ENCODE data around the gene ALDH3A1.

ALDH3A1 gene

DNA sequence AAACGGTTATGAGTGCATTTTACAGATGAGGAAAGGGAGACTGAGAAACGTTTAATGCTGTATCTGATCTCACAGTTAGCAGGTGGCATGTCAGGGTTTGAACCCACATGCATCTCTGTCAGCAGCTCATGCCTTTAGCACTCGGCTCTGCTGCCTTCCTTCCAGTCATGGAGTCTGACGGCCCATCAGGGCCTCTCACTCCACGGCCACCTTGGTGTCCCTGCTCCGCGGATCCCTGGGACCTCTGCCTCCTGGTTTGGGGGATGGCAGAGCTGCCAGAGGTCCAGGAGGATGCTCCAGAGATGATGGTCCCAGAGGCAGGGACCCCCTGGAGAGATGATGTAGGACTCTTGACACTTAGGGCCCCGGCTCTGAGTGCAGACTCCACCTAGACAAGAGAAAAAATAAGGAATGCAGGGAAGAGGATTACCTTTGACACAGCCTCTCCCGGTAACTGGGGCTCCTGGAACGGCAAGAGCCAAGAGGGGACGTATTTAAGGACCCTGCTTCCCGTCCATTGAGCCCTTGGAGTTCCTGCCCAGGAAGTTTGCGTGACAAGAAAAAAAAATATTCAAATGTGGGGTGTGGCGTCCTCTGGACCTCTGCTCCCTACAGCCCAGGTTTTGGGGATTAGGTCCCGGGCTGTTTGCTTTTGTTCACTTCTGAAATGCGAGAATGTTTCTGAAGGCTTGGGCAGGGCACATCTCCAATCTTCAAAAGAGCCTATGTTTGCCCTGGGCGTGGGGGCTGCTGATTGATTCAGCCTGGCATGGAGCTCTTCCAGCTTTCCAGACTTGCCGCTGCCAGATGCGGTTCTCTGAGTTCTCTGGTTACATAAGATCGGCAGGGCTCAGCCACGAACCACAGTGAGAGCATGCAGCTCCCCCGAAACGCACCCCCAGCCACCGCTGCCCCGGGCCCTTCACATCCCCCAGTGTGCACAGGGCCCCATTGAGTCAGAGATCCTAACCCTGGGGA is at the start of gene ALDH3A1:
ALDH3A1 (minus strand) TSS at position 470 of the 978 bp plus-strand sequence. CDS start 3,169 bp downstream, outside the sequence.
- no peaks in the 10 kb centered on the region for H3K9me3 Mint-ChIP-seq (ENCODE audit: low read depth)
- H3K27ac Mint-ChIP-seq: no peak within 1 kb of the TSS
- H3K4me3 Mint-ChIP-seq: no peak within 1 kb of the TSS
- H3K27me3 Mint-ChIP-seq: peaks cover 8% of the 10 kb centered on the region
- no peaks in the 10 kb centered on the region for H3K36me3 Mint-ChIP-seq
- no peaks in the 10 kb centered on the region for H3K4me1 Mint-ChIP-seq (ENCODE audit: low read depth)

DNA sequence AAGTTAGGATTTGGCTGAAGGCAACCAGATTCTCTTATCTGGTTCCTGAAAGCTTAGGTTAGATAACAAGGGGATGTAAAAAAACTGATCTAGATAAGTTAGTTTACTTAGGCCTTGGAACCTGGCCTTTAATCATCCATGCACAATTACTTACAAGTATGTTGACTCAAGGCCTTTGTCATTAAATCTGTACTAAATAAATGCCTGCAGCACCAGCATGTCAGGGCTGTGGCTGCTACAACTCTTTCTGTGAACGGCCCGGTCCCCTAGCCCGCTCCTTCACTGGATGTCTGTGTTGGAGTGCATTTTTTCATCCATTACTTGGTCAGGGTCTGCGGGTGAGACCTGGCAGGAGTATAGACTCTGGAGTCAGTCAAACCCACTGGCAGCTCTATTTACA is 48.4 kb upstream of the ALDH3A1 start:
- Mint-ChIP-seq H3K27ac (no peak overlapping the region), H3K36me3 (peaks cover 52% of the 10 kb centered on the region), H3K9me3 (ENCODE audit: low read depth) (peaks cover 16% of the 10 kb centered on the region), H3K27me3 (no peaks in the 10 kb centered on the region), H3K4me1 (ENCODE audit: low read depth) (peaks cover 9% of the 10 kb centered on the region), H3K4me3 (no peak overlapping the region)

DNA sequence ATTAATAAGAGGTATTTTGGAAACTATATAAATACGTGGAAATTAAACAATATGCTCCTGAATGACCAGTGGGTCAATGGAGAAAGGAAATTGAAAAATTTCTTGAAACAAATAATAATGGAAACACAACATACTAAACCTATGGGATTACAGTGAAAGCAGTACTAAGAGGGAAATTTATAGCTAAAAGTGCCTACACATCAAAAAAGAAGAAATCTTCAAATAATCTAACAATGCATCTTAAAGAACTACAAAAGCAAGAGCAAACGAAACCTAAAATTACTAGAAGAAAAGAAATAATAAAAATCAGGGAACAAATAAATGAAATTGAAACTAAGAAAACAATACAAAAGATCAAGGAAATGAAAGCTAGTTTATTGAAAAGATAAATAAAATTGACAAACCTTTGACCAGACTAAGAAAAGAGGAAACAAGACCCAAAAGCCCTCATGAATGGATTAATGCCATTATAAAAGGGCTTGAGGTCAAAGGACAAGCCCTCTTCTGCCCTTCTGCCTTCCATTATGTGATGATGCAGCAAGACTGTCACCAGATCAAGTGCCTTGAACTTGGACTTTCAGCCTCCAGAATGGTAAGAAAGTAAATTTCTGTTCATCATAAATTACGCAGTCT is 43.9 kb upstream of the ALDH3A1 start:
- Mint-ChIP-seq H3K4me1 (ENCODE audit: low read depth) (no peaks in the 10 kb centered on the region), H3K36me3 (peaks cover 58% of the 10 kb centered on the region), H3K4me3 (no peak overlapping the region), H3K9me3 (ENCODE audit: low read depth) (peaks cover 13% of the 10 kb centered on the region), H3K27me3 (no peaks in the 10 kb centered on the region), H3K27ac (no peak overlapping the region)

DNA sequence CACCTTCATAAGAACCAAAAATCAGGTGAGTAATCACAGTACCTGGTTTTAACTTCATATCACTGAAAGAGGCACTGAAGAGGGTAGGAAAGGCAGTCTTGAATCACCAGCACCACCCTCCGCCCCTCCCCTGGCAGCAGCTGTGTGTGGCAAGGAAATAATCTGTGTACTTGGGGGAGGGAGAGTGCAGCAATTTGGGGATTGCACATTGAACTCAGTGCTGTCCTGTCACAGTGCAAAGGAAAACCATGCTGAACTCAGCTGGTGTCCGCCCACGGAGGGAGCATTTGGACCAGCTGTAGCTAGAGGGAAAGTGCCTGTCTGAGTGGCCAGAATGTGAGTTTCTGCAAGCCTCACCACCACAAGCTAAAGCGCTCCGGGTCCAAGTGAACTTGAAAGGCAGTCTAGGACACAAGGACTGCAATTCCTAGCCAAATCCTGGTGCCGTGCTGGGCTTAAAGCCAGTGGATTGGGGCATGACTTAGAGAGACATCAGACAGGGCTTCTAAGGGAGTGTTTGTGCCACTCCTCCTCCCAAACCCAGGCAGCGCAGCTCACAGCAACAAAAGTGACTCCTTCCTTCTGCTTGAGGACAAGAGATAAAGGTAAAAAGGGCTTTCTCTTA is 39.7 kb upstream of the ALDH3A1 start:
- Mint-ChIP-seq H3K4me1 (ENCODE audit: low read depth) (no peaks in the 10 kb centered on the region), H3K4me3 (no peak overlapping the region), H3K36me3 (peaks cover 23% of the 10 kb centered on the region), H3K27ac (no peak overlapping the region), H3K27me3 (no peaks in the 10 kb centered on the region), H3K9me3 (ENCODE audit: low read depth) (no peaks in the 10 kb centered on the region)

DNA sequence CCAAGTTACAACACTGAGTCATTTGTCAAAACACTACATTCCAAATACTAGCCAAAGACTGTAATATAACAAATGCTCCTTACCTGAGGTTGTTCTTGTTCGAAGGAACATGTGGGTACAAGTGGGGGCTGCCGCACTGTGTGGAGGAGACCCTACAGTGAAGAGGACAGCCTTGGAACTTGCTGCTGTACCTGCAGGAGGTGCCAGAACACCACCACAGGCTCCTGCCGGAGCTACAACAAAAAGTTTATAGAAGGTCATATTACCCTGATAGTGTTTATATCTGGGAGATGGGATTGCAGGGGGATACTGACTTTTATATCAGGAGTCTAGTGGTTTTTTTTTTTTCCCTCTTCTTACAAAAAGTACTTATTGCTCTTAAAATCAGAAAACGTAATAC is 37.8 kb upstream of the ALDH3A1 start:
- Mint-ChIP-seq H3K9me3 (ENCODE audit: low read depth) (no peaks in the 10 kb centered on the region), H3K4me3 (no peak overlapping the region), H3K4me1 (ENCODE audit: low read depth) (no peaks in the 10 kb centered on the region), H3K36me3 (peaks cover 22% of the 10 kb centered on the region), H3K27me3 (no peaks in the 10 kb centered on the region), H3K27ac (no peak overlapping the region)

DNA sequence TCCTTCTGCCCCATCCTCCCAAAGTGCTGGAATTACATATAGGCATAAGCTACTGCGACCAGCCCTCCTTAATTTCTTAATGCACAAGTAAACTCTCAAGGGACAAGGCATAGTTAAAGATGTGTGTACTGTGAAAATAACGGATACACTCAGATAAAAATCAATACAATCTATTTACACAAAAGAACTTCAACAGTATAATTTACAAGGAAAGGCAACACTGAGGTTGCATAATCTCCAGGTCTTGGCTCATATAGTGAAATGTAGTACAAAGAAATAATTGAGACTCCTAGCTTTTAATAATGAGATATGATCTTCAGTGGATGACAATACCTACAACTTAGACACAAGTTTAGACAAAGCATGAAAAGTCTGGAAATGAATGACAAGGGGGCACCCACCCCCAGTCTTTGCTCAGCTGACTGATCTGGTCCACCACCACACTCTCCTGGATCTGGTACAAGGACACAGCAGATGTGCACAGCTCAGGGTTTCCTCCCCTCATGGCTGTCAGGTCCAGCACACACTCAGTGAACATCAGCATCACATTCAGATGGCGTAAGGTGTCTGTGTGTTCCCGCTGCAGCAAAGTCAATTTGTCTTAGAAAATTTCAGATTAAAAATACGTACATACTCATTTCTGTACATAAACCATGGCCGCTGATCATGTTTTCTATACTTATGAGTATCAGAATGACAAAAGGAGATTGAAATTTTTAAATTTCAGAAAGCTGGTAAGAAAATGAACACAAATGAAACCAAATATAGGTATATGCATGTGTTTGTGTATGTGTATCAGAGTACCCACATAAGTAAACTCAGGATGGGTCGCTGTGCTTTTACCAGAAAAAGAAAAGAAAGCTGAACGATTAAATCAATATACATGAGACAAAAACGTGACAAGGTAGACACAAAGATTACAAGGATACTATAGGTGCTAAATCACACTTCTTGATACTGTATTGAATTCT is 33.7 kb upstream of the ALDH3A1 start:
- no peak overlapping the region for H3K27ac Mint-ChIP-seq
- H3K36me3 Mint-ChIP-seq: peaks cover 11% of the 10 kb centered on the region
- no peaks in the 10 kb centered on the region for H3K27me3 Mint-ChIP-seq
- H3K4me1 Mint-ChIP-seq (ENCODE audit: low read depth): no peaks in the 10 kb centered on the region
- H3K9me3 Mint-ChIP-seq (ENCODE audit: low read depth): no peaks in the 10 kb centered on the region
- no peak overlapping the region for H3K4me3 Mint-ChIP-seq

DNA sequence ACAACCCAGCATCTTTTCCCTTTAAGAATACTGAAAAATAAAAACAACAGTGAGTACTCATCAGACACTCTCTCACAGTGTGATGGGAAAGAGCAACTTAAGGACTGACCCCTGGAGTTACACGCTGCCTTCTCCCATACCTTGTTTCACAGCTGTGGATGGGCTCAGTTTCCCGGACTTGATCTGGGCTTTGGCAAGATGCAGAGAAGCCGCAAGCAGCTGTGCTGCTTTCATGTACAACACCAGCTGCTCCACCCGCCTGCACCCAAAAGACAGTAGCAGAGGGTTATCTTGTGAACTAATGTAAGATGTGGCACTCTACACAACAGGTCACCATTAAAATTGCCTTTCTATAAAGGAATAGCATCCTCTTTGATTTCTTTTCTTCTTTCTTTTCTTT is 32.7 kb upstream of the ALDH3A1 start:
- H3K4me3 Mint-ChIP-seq: no peak overlapping the region
- H3K9me3 Mint-ChIP-seq (ENCODE audit: low read depth): no peaks in the 10 kb centered on the region
- no peak overlapping the region for H3K27ac Mint-ChIP-seq
- H3K36me3 Mint-ChIP-seq: peaks cover 11% of the 10 kb centered on the region
- H3K4me1 Mint-ChIP-seq (ENCODE audit: low read depth): no peaks in the 10 kb centered on the region
- H3K27me3 Mint-ChIP-seq: no peaks in the 10 kb centered on the region

DNA sequence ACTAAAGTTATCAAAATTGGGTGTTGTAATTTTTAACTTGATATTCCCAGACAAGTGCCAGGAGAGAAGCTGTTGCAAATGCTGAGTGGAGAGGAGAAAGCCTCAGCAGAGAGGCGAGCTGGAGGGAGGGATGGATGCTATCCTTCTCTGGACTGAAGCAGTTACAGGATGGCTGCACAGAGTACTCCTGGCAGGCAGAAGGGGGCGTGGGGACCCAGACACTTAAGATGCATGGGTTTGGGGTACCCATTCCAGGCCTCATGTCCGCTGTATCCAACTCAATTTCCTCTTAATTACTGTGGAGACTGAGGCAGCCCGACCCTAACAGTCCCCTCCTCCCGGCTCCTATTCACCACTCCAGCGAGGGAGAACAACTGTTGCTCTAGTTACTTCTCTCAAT is 25.4 kb upstream of the ALDH3A1 start:
- H3K4me3 Mint-ChIP-seq: no peak overlapping the region
- peaks cover 8% of the 10 kb centered on the region for H3K36me3 Mint-ChIP-seq
- H3K27me3 Mint-ChIP-seq: no peaks in the 10 kb centered on the region
- H3K9me3 Mint-ChIP-seq (ENCODE audit: low read depth): no peaks in the 10 kb centered on the region
- H3K27ac Mint-ChIP-seq: no peak overlapping the region
- H3K4me1 Mint-ChIP-seq (ENCODE audit: low read depth): peaks cover 47% of the 10 kb centered on the region

DNA sequence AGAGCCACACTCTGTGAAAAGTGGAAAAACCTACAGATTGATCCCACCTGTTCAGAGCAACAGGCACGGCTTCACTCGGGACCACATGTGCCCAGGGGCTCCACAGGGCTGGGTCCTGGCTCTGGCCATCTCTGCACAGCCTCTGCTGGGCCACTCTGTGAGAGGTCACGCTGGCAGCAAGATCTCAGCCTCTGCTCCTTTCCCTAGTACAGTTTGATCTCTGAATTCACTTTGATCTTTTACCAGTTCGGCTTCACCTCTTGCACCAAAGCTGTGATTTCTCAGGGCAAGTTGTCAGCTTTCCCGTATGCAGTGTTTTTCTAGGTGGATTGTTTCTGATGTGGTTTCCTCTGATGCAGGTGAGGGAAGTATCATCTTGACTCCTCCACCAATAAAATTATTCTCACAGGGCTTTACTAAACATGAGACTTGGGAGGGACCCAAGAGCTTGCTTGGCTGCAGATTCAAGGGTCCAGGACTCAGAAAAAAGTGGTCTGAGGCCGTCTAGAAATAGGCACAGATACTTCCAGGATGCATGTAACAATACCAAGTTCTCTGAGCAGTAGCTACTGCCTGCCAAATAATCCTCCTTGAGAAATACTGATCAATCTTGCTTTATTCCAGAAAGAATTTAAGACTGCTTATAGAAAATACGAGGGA is 24.0 kb upstream of the ALDH3A1 start:
- Mint-ChIP-seq H3K36me3 (peaks cover 8% of the 10 kb centered on the region), H3K4me3 (peak overlapping the region; percentile 63)

DNA sequence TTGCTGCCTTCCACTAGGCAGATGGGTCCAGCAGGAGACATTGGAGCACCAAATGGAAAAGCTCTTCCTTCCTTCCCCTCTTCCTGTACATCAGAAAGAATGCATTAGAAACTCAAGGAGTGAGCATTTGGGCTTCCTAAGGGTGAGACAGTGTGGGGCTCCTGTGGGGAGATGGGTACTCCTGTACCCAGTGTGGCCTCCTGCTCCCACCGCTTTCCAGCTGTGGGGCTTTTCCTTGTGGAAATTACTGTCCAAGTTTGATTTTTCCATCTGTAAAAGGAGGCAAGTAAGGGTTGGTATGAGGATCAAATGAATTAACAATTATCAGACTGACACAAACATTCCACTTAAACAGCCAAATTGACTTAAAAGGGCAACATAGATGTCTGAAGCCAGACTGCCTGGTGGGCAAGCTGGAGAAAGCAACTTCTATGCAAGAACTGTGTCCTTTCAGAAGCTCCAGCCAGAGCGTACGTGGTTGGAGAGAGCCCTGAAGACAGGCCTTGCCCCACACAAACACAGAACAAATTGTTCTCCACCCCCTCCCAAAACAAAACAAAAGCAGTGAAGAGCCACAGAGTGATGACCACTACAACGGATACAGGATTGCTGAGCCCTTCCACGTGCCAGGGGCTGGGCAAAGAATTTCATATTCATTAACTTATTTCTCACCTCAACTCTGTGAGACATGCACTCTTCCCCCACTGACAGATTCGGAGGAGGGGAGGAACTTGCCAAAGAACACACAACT is 23.1 kb upstream of the ALDH3A1 start:
- peaks cover 52% of the 10 kb centered on the region for H3K4me1 Mint-ChIP-seq (ENCODE audit: low read depth)

More for the DNA sequence above, 24.0 kb upstream of the ALDH3A1 start:
- no peaks in the 10 kb centered on the region for H3K9me3 Mint-ChIP-seq (ENCODE audit: low read depth)
- peak overlapping the region; percentile 43 for H3K27ac Mint-ChIP-seq
- H3K4me1 Mint-ChIP-seq (ENCODE audit: low read depth): peaks cover 50% of the 10 kb centered on the region
- H3K27me3 Mint-ChIP-seq: no peaks in the 10 kb centered on the region

DNA sequence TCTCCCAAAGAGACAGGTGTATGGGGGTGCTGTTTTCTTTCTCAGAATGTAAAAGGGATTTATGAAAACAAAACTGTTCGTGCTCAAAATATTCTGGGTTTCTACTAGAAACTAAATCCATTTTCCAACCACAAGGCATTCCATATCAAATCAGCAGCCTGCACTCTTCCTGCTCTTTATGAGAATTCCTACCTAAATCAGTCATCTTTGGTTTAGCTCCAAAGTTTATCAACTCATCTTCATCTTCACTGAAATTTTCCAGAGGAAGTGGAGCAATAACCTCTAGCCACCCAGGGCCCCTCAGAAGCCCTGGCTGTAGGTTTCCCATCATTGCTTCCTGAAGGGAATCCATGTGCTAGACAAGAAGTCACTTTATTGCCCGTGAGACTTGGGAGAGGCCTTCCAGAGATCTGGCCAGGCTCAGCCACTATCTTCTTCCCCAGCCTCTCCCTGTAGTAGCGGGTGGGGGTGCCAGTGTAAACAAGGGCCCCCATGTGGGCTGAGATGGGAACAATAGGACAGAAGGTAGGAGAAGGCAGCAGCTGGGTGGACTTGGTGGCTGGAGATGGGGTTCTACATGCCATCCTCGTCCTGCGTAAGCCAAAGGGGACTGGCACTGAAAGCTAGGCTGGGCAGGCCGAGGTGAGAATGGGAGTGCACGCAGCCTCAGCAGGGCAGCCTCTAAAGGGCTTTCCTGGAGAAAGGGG is 22.0 kb upstream of the ALDH3A1 start:
- no peaks in the 10 kb centered on the region for H3K9me3 Mint-ChIP-seq (ENCODE audit: low read depth)
- H3K27me3 Mint-ChIP-seq: peaks cover 2% of the 10 kb centered on the region
- no peak overlapping the region for H3K27ac Mint-ChIP-seq
- H3K4me3 Mint-ChIP-seq: peak overlapping the region; percentile 13
- H3K4me1 Mint-ChIP-seq (ENCODE audit: low read depth): peaks cover 49% of the 10 kb centered on the region
- H3K36me3 Mint-ChIP-seq: peaks cover 2% of the 10 kb centered on the region

More for the DNA sequence above, 23.1 kb upstream of the ALDH3A1 start:
- Mint-ChIP-seq H3K9me3 (ENCODE audit: low read depth) (no peaks in the 10 kb centered on the region), H3K4me3 (peak overlapping the region; percentile 63), H3K27ac (peak overlapping the region; percentile 58), H3K36me3 (peaks cover 8% of the 10 kb centered on the region), H3K27me3 (no peaks in the 10 kb centered on the region)

DNA sequence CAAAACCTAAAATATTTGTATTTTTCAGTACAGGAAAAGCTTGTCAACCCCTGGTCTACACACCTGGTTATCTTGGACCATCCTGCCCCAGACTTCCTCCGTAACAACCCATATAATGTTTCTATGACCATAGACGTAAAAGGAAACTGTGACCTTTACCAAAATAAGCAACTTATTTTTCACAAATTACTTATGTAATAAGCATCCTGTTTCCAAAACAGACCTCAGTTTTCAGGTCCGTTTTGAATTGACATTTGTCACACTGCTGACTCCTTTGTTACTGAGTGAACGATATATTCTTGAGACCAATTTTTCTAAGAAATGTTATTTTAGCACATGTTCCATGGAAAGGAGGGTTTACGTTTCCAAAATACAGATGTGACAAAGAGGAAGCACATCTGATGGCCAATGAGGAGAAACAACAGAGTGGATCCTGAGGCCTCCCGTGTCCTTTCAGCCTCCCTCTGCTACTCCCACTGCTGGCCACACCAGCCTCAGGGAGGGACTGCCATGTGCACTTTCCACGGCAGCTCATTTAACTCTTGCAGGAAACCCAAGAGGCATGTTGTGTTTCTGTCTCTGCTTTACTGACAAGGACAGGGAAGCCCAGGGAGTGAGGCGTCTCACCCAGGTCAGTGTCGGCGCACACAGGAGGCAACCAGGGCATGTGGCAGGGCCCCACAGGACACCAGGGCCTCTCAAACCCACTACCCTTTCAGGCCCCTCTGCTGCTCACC is 20.1 kb upstream of the ALDH3A1 start:
- H3K27me3 Mint-ChIP-seq: peaks cover 3% of the 10 kb centered on the region
- H3K4me1 Mint-ChIP-seq (ENCODE audit: low read depth): peaks cover 40% of the 10 kb centered on the region
- no peak overlapping the region for H3K4me3 Mint-ChIP-seq
- no peaks in the 10 kb centered on the region for H3K9me3 Mint-ChIP-seq (ENCODE audit: low read depth)
- H3K27ac Mint-ChIP-seq: no peak overlapping the region
- peaks cover 2% of the 10 kb centered on the region for H3K36me3 Mint-ChIP-seq

Data from activated naive CD8-positive, alpha-beta T cell (primary cell).